ENCODE measurements around the gene ANK3. TPM values are rescaled to one million over a fixed set of nuclear protein-coding genes. Genes with fewer than 3 reads are reported as not detected.

ANK3 gene
- total and polyA plus RNA-seq, 2 donors from 2014 or later: 38.2 to 214 TPM

- H3K9ac ChIP-seq (ENCODE audit: low read length in 3 of 3): no peak overlapping the region
These were observed 137.0 kb downstream of the ANK3 start for GRCh38 chr10:60252688-60253087.

DNA sequence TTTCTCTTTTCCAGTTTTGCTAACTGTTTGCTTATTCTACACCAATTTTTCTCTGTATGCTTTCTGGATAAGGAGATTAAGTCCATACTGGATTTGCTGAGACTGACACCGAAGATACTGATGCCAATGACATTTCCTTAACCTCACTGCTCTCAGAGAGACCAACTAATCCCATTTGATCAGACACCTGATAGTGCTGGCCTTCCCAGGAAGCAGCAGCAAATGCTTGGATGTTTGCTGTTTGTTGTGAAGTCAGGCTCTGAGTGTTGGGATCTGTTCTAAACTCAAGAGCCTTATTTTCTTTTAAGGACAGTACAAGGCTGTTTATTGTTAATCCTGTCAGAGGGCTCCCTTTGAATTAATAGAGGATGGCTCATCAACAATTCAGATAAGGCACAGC is 143.3 kb downstream of the ANK3 start:
- H3K4me3 ChIP-seq (ENCODE audit: low read length in 3 of 3): no peak overlapping the region
- intact Hi-C loops (cut with DNase I): no loop called here
- no peaks in the 10 kb centered on the region for H3K9me3 ChIP-seq (ENCODE audit: control insufficient read depth in 2 of 3, insufficient read depth in 1 of 3, low read length in 3 of 3)
- no peaks in the 10 kb centered on the region for H3K27me3 ChIP-seq (ENCODE audit: control insufficient read depth, insufficient read depth, low read length)
- H3K27ac ChIP-seq (ENCODE audit: low read depth in 2 of 2, low read length in 2 of 2): no peak overlapping the region
- TF ChIP-seq CTCF (IDR thresholded peaks at IDR 0.05; ENCODE audit: borderline replicate concordance, extremely low read depth, insufficient read depth): no peak
- no peak for FAIRE-seq
- DNase-seq: no peak
- H3K36me3 ChIP-seq (ENCODE audit: control insufficient read depth in 2 of 3, insufficient read depth in 3 of 3, low read length in 3 of 3): no peaks in the 10 kb centered on the region
- peaks cover 0 to 2% (median 0%) of the 10 kb centered on the region in 3 donors for H3K4me1 ChIP-seq (ENCODE audit: control insufficient read depth in 2 of 3, insufficient read depth in 2 of 3, low read depth in 1 of 3, low read length in 3 of 3)
- H3K9ac ChIP-seq (ENCODE audit: low read length in 3 of 3): no peak overlapping the region

More at GRCh38 chr10:60252688-60253087, 137.0 kb downstream of the ANK3 start:
- no peaks in the 10 kb centered on the region for H3K36me3 ChIP-seq (ENCODE audit: control insufficient read depth in 2 of 3, insufficient read depth in 3 of 3, low read length in 3 of 3)
- no peak overlapping the region for H3K4me3 ChIP-seq (ENCODE audit: low read length in 3 of 3)
- FAIRE-seq: no peak
- no peak for TF ChIP-seq CTCF (IDR thresholded peaks at IDR 0.05; ENCODE audit: borderline replicate concordance, extremely low read depth, insufficient read depth)
- no peaks in the 10 kb centered on the region for H3K9me3 ChIP-seq (ENCODE audit: control insufficient read depth in 2 of 3, insufficient read depth in 1 of 3, low read length in 3 of 3)
- no peaks in the 10 kb centered on the region for H3K27me3 ChIP-seq (ENCODE audit: control insufficient read depth, insufficient read depth, low read length)
- peaks cover 0 to 2% (median 0%) of the 10 kb centered on the region in 3 donors for H3K4me1 ChIP-seq (ENCODE audit: control insufficient read depth in 2 of 3, insufficient read depth in 2 of 3, low read depth in 1 of 3, low read length in 3 of 3)
- intact Hi-C loops (cut with DNase I): no loop called here
- H3K27ac ChIP-seq (ENCODE audit: low read depth in 2 of 2, low read length in 2 of 2): no peak overlapping the region
- DNase-seq: no peak

- Histone ChIP-seq H3K4me3 (ENCODE audit: low read length in 3 of 3) (no peak overlapping the region), H3K9ac (ENCODE audit: low read length in 3 of 3) (no peak overlapping the region), H3K36me3 (ENCODE audit: control insufficient read depth in 2 of 3, insufficient read depth in 3 of 3, low read length in 3 of 3) (no peaks in the 10 kb centered on the region), H3K27me3 (ENCODE audit: control insufficient read depth, insufficient read depth, low read length) (no peaks in the 10 kb centered on the region), H3K9me3 (ENCODE audit: control insufficient read depth in 2 of 3, insufficient read depth in 1 of 3, low read length in 3 of 3) (no peaks in the 10 kb centered on the region), H3K4me1 (ENCODE audit: control insufficient read depth in 2 of 3, insufficient read depth in 2 of 3, low read depth in 1 of 3, low read length in 3 of 3) (peaks cover 0 to 2% (median 0%) of the 10 kb centered on the region in 3 donors), H3K27ac (ENCODE audit: low read depth in 2 of 2, low read length in 2 of 2) (no peak overlapping the region)
- intact Hi-C loops (cut with DNase I): no loop called here
- TF ChIP-seq CTCF (IDR thresholded peaks at IDR 0.05; ENCODE audit: borderline replicate concordance, extremely low read depth, insufficient read depth): no peak
- no peak for FAIRE-seq
- DNase-seq: no peak
These were observed 150.4 kb downstream of the ANK3 start for GRCh38 chr10:60239228-60239627.

- DNase-seq: no peak
- Histone ChIP-seq H3K9ac (ENCODE audit: low read length in 3 of 3) (no peak overlapping the region), H3K27ac (ENCODE audit: low read depth in 2 of 2, low read length in 2 of 2) (no peak overlapping the region), H3K27me3 (ENCODE audit: control insufficient read depth, insufficient read depth, low read length) (no peaks in the 10 kb centered on the region), H3K4me3 (ENCODE audit: low read length in 3 of 3) (no peak overlapping the region), H3K36me3 (ENCODE audit: control insufficient read depth in 2 of 3, insufficient read depth in 3 of 3, low read length in 3 of 3) (no peaks in the 10 kb centered on the region), H3K9me3 (ENCODE audit: control insufficient read depth in 2 of 3, insufficient read depth in 1 of 3, low read length in 3 of 3) (no peaks in the 10 kb centered on the region), H3K4me1 (ENCODE audit: control insufficient read depth in 2 of 3, insufficient read depth in 2 of 3, low read depth in 1 of 3, low read length in 3 of 3) (peaks cover 0 to 2% (median 0%) of the 10 kb centered on the region in 3 donors)
- no peak for TF ChIP-seq CTCF (IDR thresholded peaks at IDR 0.05; ENCODE audit: borderline replicate concordance, extremely low read depth, insufficient read depth)
- FAIRE-seq: no peak
- intact Hi-C loops (cut with DNase I): no loop called here
These were observed 150.9 kb downstream of the ANK3 start for GRCh38 chr10:60238759-60239100.

All from kidney (tissue), 14 donors.